H54 (cell line): Measurements from ENCODE around the gene WDR4.
A peak's percentile ranks its signal among the peaks of the same experiment; 100 is the strongest.
"Not testable (repeated sequence)": the region's sequence is repeated elsewhere in the genome, so short reads cannot be mapped to it uniquely, and the experiment has no call there.

Source experiments
- DNase-seq: peaks from one replicate; pipeline ENCODE4 v3.0.0; 2011; ENCODE audit warnings: low spot score, mixed read lengths; ENCODE audit not compliant: insufficient read length
- FAIRE-seq: peaks from 3 replicates; lab custom pipeline; 2011; peaks lifted over from hg19 to GRCh38; lab: Jason Lieb, UNC
- POLR2A ChIP-seq: IDR thresholded peaks from 2 replicates; pipeline ENCODE4 v1.6.1; 2011; ENCODE audit warnings: low read depth, mild to moderate bottlenecking, low read length

Gene WDR4

GRCh38 chr21:42903817-42904216, 24.5 kb upstream of the WDR4 start:
- no peak for TF ChIP-seq POLR2A
- DNase-seq = no peak
- no peak for FAIRE-seq

GRCh38 chr21:42900446-42900845, 21.1 kb upstream of the WDR4 start:
- no peak for DNase-seq
- FAIRE-seq = no peak
- no peak for TF ChIP-seq POLR2A

GRCh38 chr21:42892931-42893755, 13.8 kb upstream of the WDR4 start, which contains the start of gene NDUFV3:
Gene NDUFV3 (plus strand): TSS chr21:42893309. CDS start chr21:42893334, 25 bp downstream.
- peak; percentile 98 for DNase-seq
- FAIRE-seq = peak; percentile 41
- peak; percentile 97 for TF ChIP-seq POLR2A

- DNase-seq = no peak
- TF ChIP-seq POLR2A = no peak
- FAIRE-seq = no peak
These were observed 13.2 kb upstream of the WDR4 start for GRCh38 chr21:42892582-42892930.

GRCh38 chr21:42887326-42887725, 8.0 kb upstream of the WDR4 start:
- no peak for TF ChIP-seq POLR2A
- no peak for FAIRE-seq
- no peak for DNase-seq

- DNase-seq (no peak), FAIRE-seq (no peak)
- TF ChIP-seq POLR2A = no peak
These were observed 4.6 kb upstream of the WDR4 start for GRCh38 chr21:42883921-42884320.

- no peak for TF ChIP-seq POLR2A
- no peak for DNase-seq
- no peak for FAIRE-seq
These were observed 1.0 kb upstream of the WDR4 start for GRCh38 chr21:42880352-42880751.

GRCh38 chr21:42878678-42878992, 704 bp downstream of the WDR4 start:
- no peak for FAIRE-seq
- no peak for DNase-seq
- no peak for TF ChIP-seq POLR2A

GRCh38 chr21:42875811-42876210, 3.5 kb downstream of the WDR4 start:
- not testable (repeated sequence) for FAIRE-seq, DNase-seq

GRCh38 chr21:42873096-42873495, 6.2 kb downstream of the WDR4 start:
- FAIRE-seq (no peak), DNase-seq (no peak)
- TF ChIP-seq POLR2A = no peak

GRCh38 chr21:42868196-42868595, 11.1 kb downstream of the WDR4 start:
- DNase-seq (no peak), FAIRE-seq (no peak)
- TF ChIP-seq POLR2A = no peak

- FAIRE-seq = no peak
- DNase-seq = no peak
- TF ChIP-seq POLR2A = no peak
These were observed 13.6 kb downstream of the WDR4 start for GRCh38 chr21:42865776-42866160.

- no peak for TF ChIP-seq POLR2A
- FAIRE-seq (no peak), DNase-seq (no peak)
These were observed 14.2 kb downstream of the WDR4 start for GRCh38 chr21:42864815-42865775.

- TF ChIP-seq POLR2A = no peak
- DNase-seq (no peak), FAIRE-seq (no peak)
These were observed 15.1 kb downstream of the WDR4 start for GRCh38 chr21:42864286-42864685.
